IPS DF 6.9 (cell line): Measurements from ENCODE around the gene ASB6.

Experiments used
- DNase-seq: peaks from one replicate; pipeline ENCODE4 v3.0.0-alpha.2; 2013; ENCODE audit warnings: low read depth, low spot score
- H3K27ac ChIP-seq: one replicate; pipeline ENCODE4 v1.5.1; 2013; ENCODE audit warnings: low read length, control low read depth
- H3K27me3 ChIP-seq: 2 replicates; pipeline ENCODE4 v1.6.1; 2013; ENCODE audit warnings: mild to moderate bottlenecking, low read length; ENCODE audit not compliant: control insufficient read depth, insufficient read depth
- H3K36me3 ChIP-seq: 2 replicates; pipeline ENCODE4 v1.6.1; 2013; ENCODE audit warnings: low read length; ENCODE audit not compliant: control insufficient read depth, insufficient read depth
- H3K4me1 ChIP-seq: 2 replicates; pipeline ENCODE4 v1.6.1; 2013; ENCODE audit warnings: low read length; ENCODE audit not compliant: control insufficient read depth, insufficient read depth
- H3K4me3 ChIP-seq: 2 replicates; pipeline ENCODE4 v1.5.1; 2013; ENCODE audit warnings: mild to moderate bottlenecking, low read length
- H3K9me3 ChIP-seq: 2 replicates; pipeline ENCODE4 v1.6.1; 2013; ENCODE audit warnings: low read length, inconsistent platforms; ENCODE audit not compliant: control insufficient read depth, insufficient read depth
- WGBS: extraction: QIAGEN DNeasy Blood & Tissue Kit; methylation state at CpG from one replicate; pipeline ENCODE4 v1.1.7; 2013; ENCODE audit warnings: mixed read lengths, missing lambda C conversion rate; ENCODE audit not compliant: insufficient read length, insufficient coverage; 5-methylcytosine and 5-hydroxymethylcytosine counted together

Gene ASB6

DNA sequence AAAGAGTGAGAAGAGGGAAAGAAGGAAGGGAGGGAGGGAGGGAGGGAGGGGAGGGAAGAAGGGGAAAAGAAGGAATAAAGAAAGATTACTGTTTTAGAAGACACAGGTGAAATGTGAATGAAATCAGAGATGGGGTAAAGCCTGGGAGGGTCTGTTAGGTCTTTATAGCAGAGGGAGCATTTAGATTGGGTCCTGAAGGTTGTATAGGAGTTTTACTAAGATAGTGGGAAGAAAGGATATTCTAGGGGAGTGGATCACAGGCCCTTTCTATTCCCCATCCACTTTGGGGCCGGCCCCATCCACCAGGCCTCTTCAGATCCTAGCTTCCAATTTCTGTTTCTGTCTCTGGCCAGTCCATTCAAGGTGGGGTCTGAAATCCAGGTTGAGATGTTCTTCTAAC, 56.6 kb downstream of the ASB6 start:
- no peak for DNase-seq
- Histone ChIP-seq H3K4me3 (no peak overlapping the region), H3K4me1 (no peaks in the 10 kb centered on the region; the same call in 1 of the 2 replicates), H3K27me3 (no peaks in the 10 kb centered on the region; the same call in 1 of the 2 replicates), H3K27ac (no peak overlapping the region), H3K9me3 (no peaks in the 10 kb centered on the region), H3K36me3 (no peaks in the 10 kb centered on the region)
- WGBS: no CpG with 5 or more reads among the region's 1 CpG
